Esophagus (tissue), 2 donors: ENCODE measurements around the gene CHST1. TPM values are rescaled to one million over a fixed set of nuclear protein-coding genes. Genes with fewer than 3 reads are reported as not detected.

ENCODE experiments used
- H3K27ac ChIP-seq, 2 donors: one replicate each; pipeline ENCODE4 v1.5.1; 2013; ENCODE audit warnings: low read depth in 2 of 2, mild to moderate bottlenecking in 2 of 2, inconsistent platforms in 1 of 2, low read length in 1 of 2, moderate library complexity in 1 of 2
- H3K27me3 ChIP-seq, 2 donors: one replicate each; pipeline ENCODE4 v1.6.1; 2013; ENCODE audit warnings: low read length in 2 of 2, control low read depth in 1 of 2, mild to moderate bottlenecking in 1 of 2; ENCODE audit not compliant: insufficient read depth in 2 of 2, control insufficient read depth in 1 of 2
- H3K36me3 ChIP-seq, 2 donors: one replicate each; pipeline ENCODE4 v1.6.1; 2013; ENCODE audit warnings: low read length in 1 of 2; ENCODE audit not compliant: control insufficient read depth in 2 of 2, insufficient read depth in 2 of 2
- H3K4me1 ChIP-seq, 2 donors: one replicate each; pipeline ENCODE4 v1.6.1; 2013; ENCODE audit warnings: low read length in 1 of 2; ENCODE audit not compliant: control insufficient read depth in 2 of 2, insufficient read depth in 2 of 2
- H3K4me3 ChIP-seq, 2 donors: one replicate each; pipeline ENCODE4 v1.5.1; 2013; ENCODE audit warnings: low read length in 2 of 2, mild to moderate bottlenecking in 2 of 2, low read depth in 1 of 2, moderate library complexity in 1 of 2
- H3K9me3 ChIP-seq, 2 donors: one replicate each; pipeline ENCODE4 v1.6.1; 2013; ENCODE audit warnings: mild to moderate bottlenecking in 2 of 2, low read depth in 1 of 2, low read length in 1 of 2, moderate library complexity in 1 of 2; ENCODE audit not compliant: control insufficient read depth in 2 of 2, insufficient read depth in 1 of 2
- WGBS, 2 donors: extraction: QIAGEN DNeasy Blood & Tissue Kit; methylation state at CpG; one replicate each; pipeline ENCODE4 v1.1.7; 2013; 5-methylcytosine and 5-hydroxymethylcytosine counted together
- polyA plus RNA-seq, 2 donors: library from polyadenylated mRNA; stranded (reverse); fragments of 200-250 nt; gene quantifications; one replicate each; pipeline ENCODE4 v1.2.3, GENCODE V29; 2013
- donor health status: healthy with polysubstance abuse.
- donor health status: Bipolar disorder and iron deficiency.

Gene CHST1
- polyA plus RNA-seq, 2 donors = 0.14 to 0.25 TPM

DNA sequence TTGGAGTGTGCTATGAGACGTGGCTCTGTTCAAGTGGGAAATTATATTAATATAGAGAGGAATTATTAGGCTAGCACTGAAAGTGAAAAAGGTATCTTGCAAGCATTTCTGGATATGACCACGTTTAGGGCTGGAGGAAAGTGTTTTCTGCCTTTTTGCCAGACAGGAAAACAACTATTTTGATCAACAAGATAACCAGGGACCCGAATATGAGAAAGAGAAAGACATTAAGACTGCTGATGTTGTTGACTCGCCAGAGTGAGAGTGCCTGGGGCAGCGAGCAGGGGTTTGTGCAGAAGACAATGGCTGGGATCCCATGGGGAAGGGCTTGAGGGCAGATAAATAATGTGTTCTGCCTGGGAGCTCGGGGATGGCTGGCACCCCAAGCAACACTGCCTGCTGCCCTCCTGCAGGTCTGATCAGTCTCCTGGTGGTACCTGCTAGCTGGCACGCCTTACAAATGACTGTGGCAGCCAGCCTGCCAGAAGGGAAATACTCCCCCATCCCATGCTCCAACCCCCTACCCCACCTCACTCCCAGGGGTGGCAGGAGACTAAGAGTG is 23.1 kb upstream of the CHST1 start:
- no peaks in the 10 kb centered on the region for H3K9me3 ChIP-seq
- no peaks in the 10 kb centered on the region for H3K36me3 ChIP-seq
- peaks cover 2 to 3% of the 10 kb centered on the region in 2 donors for H3K27me3 ChIP-seq
- H3K4me3 ChIP-seq = no peak overlapping the region
- H3K4me1 ChIP-seq = no peaks in the 10 kb centered on the region
- H3K27ac ChIP-seq = no peak overlapping the region
- 55 to 62% methylated on average over 7 of the region's 7 CpGs for WGBS, 2 donors

- Histone ChIP-seq H3K9me3 (no peaks in the 10 kb centered on the region), H3K4me1 (no peaks in the 10 kb centered on the region), H3K27me3 (peaks cover 2 to 3% of the 10 kb centered on the region in 2 donors), H3K27ac (no peak overlapping the region), H3K4me3 (no peak overlapping the region), H3K36me3 (no peaks in the 10 kb centered on the region)
- 83 to 87% methylated on average over 6 of the region's 6 CpGs for WGBS, 2 donors
These were observed 22.4 kb upstream of the CHST1 start for GRCh38 chr11:45687836-45688235.

DNA sequence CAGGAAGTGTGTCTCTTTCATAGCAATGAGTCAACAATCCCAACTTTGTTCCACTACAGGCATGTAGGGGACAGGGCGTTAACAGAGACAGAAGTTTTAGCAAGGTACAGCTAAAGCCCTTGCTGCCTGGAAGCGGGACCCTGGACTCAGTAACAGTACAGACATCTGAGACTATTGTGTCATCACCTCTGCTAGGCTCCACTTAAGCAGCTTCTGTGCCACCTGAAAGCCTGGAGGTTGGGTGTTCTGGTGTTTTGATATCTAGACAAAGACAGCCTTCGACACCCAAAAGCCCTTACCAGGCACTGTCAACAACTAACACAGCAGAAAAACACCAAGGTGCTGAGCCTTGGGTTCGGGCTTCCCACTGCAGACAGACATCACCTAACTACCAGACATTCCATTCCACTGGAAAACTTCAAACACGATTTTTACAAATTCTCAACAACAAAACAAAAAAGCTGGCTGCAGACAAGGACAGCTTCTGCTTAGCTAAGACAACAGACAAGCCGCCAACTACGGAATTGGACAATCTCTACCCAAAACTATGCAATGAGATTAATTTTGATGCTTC is 20.6 kb upstream of the CHST1 start:
- H3K27ac ChIP-seq = no peak overlapping the region
- H3K4me1 ChIP-seq = no peaks in the 10 kb centered on the region
- no peak overlapping the region for H3K4me3 ChIP-seq
- H3K27me3 ChIP-seq = peaks cover 2 to 3% of the 10 kb centered on the region in 2 donors
- WGBS, 2 donors = 80 to 83% methylated on average over 7 of the region's 7 CpGs
- H3K9me3 ChIP-seq = no peaks in the 10 kb centered on the region
- H3K36me3 ChIP-seq = no peaks in the 10 kb centered on the region

DNA sequence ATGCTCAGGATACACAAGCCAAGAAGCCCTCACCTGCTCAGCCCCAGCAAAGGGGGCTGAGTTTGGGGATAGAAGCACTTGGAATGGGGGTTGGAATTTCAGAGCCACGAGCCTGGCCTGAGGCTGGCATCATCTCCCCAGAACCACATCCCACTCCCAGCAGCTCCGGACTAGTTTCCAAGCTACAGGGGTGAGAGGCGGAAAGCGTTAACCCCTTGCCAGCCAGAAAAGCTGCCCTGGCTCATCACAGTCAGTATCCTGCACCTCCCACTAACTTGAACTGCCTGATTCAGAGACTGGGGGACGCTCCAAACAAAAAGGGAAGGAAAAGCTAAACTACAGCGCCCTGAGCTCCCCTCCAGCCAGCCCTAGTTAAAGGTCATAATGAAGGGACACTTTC is 19.0 kb upstream of the CHST1 start:
- Histone ChIP-seq H3K36me3 (no peaks in the 10 kb centered on the region), H3K27ac (no peak overlapping the region), H3K27me3 (peaks cover 2 to 3% of the 10 kb centered on the region in 2 donors), H3K4me1 (no peaks in the 10 kb centered on the region), H3K4me3 (no peak overlapping the region), H3K9me3 (no peaks in the 10 kb centered on the region)
- WGBS, 2 donors = 60 to 68% methylated on average over 6 of the region's 6 CpGs

DNA sequence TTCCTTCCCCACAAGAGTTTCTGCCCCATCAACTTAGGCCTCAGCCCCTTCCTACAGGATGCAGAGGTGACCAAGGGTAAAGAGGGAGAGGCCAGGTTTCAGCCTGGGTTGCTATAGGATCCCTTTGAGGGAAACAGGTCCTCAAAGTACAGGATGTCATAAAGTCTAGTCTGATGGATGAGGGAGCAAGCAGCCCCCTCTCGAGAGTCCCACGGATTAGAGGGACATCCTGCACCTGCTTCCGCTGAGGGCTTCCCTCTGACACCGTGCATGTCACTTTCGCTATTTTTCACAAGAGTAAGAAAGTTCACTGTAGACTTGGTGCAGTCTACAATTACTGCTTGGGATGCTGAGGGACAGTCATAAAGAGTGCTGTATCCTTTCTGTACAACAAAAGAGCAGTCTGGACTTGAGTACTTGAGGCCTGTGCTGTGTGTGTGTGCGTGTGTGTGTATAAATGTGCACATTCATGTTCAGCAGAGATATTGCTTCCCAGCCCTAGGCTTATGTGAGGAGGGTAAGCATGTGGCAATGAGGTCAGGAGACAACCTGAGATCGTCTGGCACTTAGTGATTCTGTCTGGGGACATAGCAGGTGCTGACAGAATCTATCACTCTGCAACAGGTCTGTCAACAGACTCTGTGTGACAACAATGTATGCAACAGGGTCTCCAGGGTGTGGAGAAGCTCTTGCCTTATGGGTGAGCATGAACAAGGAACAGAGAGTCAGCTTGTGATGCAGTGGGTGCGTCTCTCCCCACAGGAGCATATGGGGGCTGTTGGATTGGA is 18.0 kb upstream of the CHST1 start:
- 70 to 74% methylated on average over 8 of the region's 8 CpGs for WGBS, 2 donors
- Histone ChIP-seq H3K9me3 (no peaks in the 10 kb centered on the region), H3K27me3 (peaks cover 2 to 3% of the 10 kb centered on the region in 2 donors), H3K4me3 (no peak overlapping the region), H3K27ac (no peak overlapping the region), H3K4me1 (no peaks in the 10 kb centered on the region), H3K36me3 (no peaks in the 10 kb centered on the region)

- WGBS, 2 donors = 71 to 73% methylated on average over 7 of the region's 7 CpGs
These were observed 14.4 kb upstream of the CHST1 start for GRCh38 chr11:45679806-45680205.

GRCh38 chr11:45678976-45679375 is 13.6 kb upstream of the CHST1 start:
- Histone ChIP-seq H3K4me1 (no peaks in the 10 kb centered on the region), H3K9me3 (no peaks in the 10 kb centered on the region), H3K27ac (no peak overlapping the region), H3K27me3 (no peaks in the 10 kb centered on the region), H3K4me3 (no peak overlapping the region), H3K36me3 (no peaks in the 10 kb centered on the region)
- WGBS, 2 donors = 63 to 64% methylated on average over 7 of the region's 7 CpGs

More at GRCh38 chr11:45679806-45680205, 14.4 kb upstream of the CHST1 start:
- Histone ChIP-seq H3K4me1 (no peaks in the 10 kb centered on the region), H3K4me3 (no peak overlapping the region), H3K27me3 (no peaks in the 10 kb centered on the region), H3K27ac (no peak overlapping the region), H3K9me3 (no peaks in the 10 kb centered on the region), H3K36me3 (no peaks in the 10 kb centered on the region)

- H3K9me3 ChIP-seq = no peaks in the 10 kb centered on the region
- no peak overlapping the region for H3K4me3 ChIP-seq
- H3K27me3 ChIP-seq = no peaks in the 10 kb centered on the region
- H3K4me1 ChIP-seq = no peaks in the 10 kb centered on the region
- no peak overlapping the region for H3K27ac ChIP-seq
- WGBS, 2 donors = 66 to 67% methylated on average over 8 of the region's 8 CpGs
- H3K36me3 ChIP-seq = no peaks in the 10 kb centered on the region
These were observed 12.5 kb upstream of the CHST1 start for GRCh38 chr11:45677770-45678512.

DNA sequence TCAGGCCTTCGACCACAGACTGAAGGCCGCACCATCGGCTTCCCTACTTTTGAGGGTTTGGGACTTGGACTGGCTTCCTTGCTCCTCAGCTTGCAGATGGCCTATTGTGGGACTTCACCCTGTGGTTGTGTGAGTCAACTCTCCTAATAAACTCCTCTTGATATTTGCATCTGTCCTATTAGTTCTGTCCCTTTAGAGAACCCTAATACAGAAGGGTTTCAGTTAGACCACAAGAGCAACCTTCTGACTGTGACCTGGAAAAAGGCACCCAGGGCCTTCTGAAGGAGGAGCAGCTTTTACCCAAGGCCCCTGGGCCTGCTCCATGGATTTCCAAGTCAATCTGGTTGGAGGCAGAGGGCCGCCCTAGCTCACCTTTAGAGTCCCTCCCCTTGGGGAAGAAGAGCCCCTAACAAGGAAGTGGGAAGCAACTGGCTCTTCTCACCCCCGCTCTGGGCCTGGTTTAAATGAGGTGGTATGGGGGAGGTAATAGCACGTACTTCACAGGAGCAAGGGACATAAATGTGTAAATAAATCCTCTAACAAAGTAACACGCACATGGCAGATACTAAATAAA is 11.2 kb upstream of the CHST1 start:
- Histone ChIP-seq H3K9me3 (no peaks in the 10 kb centered on the region), H3K36me3 (no peaks in the 10 kb centered on the region), H3K4me3 (no peak overlapping the region), H3K27me3 (no peaks in the 10 kb centered on the region), H3K27ac (no peak overlapping the region), H3K4me1 (no peaks in the 10 kb centered on the region)
- 93 to 94% methylated on average over 7 of the region's 7 CpGs for WGBS, 2 donors
